ENCODE data around the gene OR5L1.

The OR5L1 gene

DNA sequence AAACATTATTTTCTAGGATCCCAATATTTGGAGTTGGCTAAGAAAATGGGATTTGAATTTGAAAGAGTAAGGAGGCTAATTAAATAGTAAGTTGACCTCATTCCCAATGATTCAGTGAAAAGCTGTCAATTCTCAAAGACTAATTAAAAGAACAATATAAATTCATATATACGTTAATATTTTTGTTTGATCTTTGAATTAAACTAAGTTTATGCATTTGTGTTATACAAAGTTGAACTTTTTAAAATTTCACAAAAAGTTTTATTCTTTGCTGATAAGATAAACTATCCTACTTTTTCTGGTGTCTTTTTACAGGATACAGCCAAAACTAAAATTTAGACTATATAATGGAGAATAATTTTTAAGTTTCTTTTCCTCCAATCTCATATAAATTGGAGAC lies at the start of gene OR5L1:
Gene OR5L1 (plus strand): TSS at position 301 of the 400 bp plus-strand sequence. CDS start 100 bp downstream, outside the sequence.
- DNase-seq (ENCODE audit: insufficient read length, low spot score) (no peak), FAIRE-seq (no peak)
- no peak for TF ChIP-seq POLR2A (IDR thresholded peaks at IDR 0.05; ENCODE audit: low read depth, low read length)

DNA sequence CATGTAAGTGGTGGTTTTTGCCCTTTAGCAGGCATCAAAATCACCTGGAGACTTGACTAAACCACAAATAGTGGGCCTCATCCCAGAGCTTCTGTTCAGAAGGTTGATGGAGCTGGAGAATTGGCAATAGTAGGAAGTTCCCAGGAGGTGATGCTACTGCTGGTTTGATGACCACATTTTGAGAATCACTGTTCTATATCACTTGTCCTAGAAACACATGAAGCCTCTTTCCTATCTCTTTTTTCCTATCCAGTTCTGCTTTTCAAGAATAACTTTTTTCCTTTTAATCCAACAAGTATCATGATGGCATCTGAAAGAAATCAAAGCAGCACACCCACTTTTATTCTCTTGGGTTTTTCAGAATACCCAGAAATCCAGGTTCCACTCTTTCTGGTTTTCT lies 38.0 kb upstream of the OR5L1 start, which contains the start of gene OR5D13:
Gene OR5D13 (plus strand): TSS at position 301 of the 400 bp plus-strand sequence. CDS start 0 bp downstream, at position 301.
- no peak for TF ChIP-seq POLR2A (IDR thresholded peaks at IDR 0.05; ENCODE audit: low read depth, low read length)
- FAIRE-seq, result no peak

DNA sequence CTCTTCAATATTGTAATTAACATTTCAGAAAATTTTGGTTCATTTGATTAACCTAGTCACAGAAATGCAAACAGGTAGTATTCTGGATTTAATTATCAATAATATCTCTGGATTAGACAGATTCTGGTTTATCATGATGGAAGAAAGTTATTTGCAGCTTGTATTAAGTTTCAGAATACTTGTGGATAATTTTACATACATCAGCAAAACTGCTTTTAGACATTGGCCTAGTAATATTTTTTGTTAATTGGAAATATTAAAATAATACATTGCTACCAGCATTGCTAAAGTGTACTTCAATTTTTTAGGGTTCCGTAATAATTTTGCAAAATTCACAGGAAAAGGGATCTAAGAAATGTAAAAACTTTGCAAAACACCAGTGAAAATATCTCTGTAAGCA lies 19.6 kb upstream of the OR5L1 start:
- DNase-seq (ENCODE audit: insufficient read length, low spot score), result no peak
- TF ChIP-seq POLR2A (IDR thresholded peaks at IDR 0.05; ENCODE audit: low read depth, low read length), result no peak
- FAIRE-seq, result no peak

More for the DNA sequence above, 38.0 kb upstream of the OR5L1 start, which contains the start of gene OR5D13:
- DNase-seq (ENCODE audit: insufficient read length, low spot score), result no peak

DNA sequence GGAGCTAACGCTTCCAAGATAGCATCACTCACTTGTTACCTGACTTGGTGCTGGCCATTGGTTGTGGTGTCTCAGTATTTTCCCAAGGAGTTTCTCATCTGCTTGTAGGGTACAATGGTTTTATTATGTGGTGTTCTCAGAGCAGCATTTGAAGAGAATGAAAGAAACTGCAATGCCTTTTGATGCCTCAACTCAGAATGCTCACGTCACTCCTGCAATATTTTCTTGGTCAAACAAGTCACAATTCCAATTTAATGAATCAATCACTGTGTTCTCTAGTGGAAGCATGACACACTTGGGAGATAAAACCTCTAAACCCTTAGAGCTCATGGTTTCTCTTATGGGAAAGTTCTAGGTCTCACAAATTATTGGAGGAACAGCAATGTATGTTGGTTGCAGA lies 17.8 kb upstream of the OR5L1 start:
- no peak for TF ChIP-seq POLR2A (IDR thresholded peaks at IDR 0.05; ENCODE audit: low read depth, low read length)
- DNase-seq (ENCODE audit: insufficient read length, low spot score) (no peak), FAIRE-seq (no peak)

DNA sequence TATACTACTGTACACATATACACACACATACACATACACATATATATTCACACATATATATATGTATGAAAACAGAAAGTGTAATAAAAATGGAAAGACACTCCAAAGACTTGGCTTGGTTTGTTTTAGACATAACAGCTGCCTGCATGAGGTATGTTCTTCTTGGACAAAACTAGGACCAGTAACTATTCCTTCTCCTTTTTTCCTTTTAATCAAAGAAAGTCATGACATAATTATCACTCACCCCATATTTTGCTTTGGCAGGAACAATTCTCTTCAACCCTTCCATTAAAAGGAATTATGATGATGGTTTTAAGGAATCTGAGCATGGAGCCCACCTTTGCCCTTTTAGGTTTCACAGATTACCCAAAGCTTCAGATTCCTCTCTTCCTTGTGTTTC lies 15.9 kb upstream of the OR5L1 start, which contains the start of gene OR5D14:
Gene OR5D14 (plus strand): TSS at position 301 of the 400 bp plus-strand sequence. CDS start 0 bp downstream, at position 301.
- TF ChIP-seq POLR2A (IDR thresholded peaks at IDR 0.05; ENCODE audit: low read depth, low read length), result no peak
- FAIRE-seq (no peak), DNase-seq (ENCODE audit: insufficient read length, low spot score) (no peak)

DNA sequence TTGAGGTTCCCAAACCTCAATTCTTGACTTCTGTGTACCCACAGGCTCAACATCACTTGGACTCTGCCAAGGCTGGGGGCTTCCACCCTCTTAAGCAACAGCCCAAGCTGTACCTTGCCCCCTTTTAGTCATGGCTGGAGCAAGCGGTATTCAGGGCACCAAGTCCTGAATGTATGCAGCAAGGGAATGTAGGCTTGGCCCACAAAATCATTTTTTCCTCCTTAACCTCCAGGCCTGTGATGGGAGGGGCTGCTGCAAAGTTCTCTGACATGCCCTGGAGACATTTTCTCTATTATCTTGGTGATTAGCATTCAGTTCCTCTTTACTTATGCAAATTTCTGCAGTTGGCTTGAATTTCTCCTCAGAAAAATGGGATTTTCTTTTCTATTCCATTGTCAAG lies 4.9 kb upstream of the OR5L1 start:
- DNase-seq (ENCODE audit: insufficient read length, low spot score), result no peak
- FAIRE-seq, result no peak
- no peak for TF ChIP-seq POLR2A (IDR thresholded peaks at IDR 0.05; ENCODE audit: low read depth, low read length)

DNA sequence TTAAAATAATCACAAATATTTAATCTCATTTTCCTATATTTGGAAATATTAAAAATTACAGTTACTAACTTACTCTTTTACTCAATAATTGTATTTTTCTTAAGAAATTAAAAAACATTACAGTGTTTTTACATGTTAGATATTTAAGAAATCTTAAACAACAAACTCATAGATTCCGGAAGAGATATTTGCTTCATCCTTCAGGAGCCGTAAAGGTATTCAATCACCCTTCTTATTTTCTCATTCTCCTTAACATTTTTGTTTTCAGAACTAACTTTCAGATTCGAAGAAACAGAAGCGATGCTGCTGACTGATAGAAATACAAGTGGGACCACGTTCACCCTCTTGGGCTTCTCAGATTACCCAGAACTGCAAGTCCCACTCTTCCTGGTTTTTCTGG lies 8.2 kb downstream of the OR5L1 start, which contains the start of gene OR5D18:
Gene OR5D18 (plus strand): TSS at position 301 of the 400 bp plus-strand sequence. CDS start 0 bp downstream, at position 301.
- TF ChIP-seq POLR2A (IDR thresholded peaks at IDR 0.05; ENCODE audit: low read depth, low read length), result no peak
- DNase-seq (ENCODE audit: insufficient read length, low spot score) (no peak), FAIRE-seq (no peak)

DNA sequence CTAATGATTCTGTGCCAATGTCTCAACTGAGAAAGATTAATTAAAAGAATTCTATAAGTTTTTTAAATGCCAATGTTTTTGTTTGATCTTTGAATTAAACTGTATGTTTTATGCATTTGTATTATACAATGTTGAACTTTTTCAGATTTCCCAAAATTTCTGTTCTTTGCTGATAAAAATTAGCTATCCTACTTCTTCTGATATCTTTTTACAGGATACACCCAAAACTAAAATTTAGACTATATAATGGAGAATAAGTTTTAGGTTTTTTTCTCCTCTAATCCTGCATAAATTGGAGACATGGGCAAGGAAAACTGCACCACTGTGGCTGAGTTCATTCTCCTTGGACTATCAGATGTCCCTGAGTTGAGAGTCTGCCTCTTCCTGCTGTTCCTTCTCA lies 15.8 kb downstream of the OR5L1 start, which contains the start of gene OR5L2:
Gene OR5L2 (plus strand): TSS at position 301 of the 400 bp plus-strand sequence. CDS start 0 bp downstream, at position 301.
- TF ChIP-seq POLR2A (IDR thresholded peaks at IDR 0.05; ENCODE audit: low read depth, low read length), result no peak
- no peak for FAIRE-seq
- no peak for DNase-seq (ENCODE audit: insufficient read length, low spot score)

DNA sequence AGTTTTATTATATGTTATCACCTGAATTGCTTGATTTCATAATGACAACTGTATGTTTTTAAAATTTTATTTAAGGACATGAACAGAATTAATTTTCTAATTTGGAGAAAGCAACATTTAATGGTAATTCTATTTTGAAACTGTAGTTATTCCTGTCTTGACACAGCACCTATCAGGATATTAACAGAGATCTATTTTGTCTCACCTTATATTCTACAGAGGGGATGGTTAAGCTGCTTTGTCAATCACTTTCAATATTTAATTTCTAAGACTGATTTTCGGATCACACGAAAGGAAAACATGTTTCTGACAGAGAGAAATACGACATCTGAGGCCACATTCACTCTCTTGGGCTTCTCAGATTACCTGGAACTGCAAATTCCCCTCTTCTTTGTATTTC lies 27.3 kb downstream of the OR5L1 start, which contains the start of gene OR5D16:
Gene OR5D16 (plus strand): TSS at position 301 of the 400 bp plus-strand sequence. CDS start 0 bp downstream, at position 301.
- no peak for DNase-seq (ENCODE audit: insufficient read length, low spot score)
- FAIRE-seq, result no peak
- TF ChIP-seq POLR2A (IDR thresholded peaks at IDR 0.05; ENCODE audit: low read depth, low read length), result no peak

DNA sequence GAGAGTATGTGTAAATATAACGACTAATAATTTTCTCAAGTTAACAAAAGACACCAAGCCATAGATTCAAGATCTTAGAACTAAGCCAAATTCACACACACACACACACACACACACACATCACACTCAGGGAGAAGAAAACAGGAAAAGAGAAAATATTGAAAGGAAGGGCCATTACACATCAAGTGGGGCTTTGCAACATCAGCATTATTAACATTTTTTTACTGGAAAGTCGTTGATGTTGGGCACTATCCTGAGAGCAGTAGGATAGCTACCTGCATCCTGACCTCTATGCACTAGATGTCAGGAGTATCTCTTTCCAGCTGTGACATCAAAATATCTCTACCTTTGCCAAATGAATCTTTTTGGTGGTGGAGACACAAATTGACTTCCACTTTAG lies 36.3 kb downstream of the OR5L1 start:
- DNase-seq (ENCODE audit: insufficient read length, low spot score) (no peak), FAIRE-seq (no peak)
- TF ChIP-seq POLR2A (IDR thresholded peaks at IDR 0.05; ENCODE audit: low read depth, low read length), result no peak

DNA sequence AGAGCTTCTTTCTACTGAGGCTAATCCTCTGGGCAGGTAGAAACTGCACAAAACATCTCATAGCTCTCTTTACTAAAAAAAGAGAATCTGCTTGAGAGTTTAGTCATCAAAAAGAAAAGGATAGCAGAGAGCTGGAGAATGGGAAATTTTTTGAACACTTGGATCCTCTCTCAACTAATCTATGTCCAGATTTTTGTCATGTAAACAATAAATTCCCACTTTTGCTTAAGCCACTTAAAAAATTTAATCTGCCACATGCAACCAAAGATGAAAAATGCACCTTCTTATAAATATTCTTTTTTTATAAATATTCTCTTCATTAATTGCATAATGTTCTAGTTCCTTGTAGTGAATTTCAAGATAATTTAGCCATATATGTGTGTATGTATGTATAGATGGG lies 37.9 kb downstream of the OR5L1 start:
- DNase-seq (ENCODE audit: insufficient read length, low spot score) (no peak), FAIRE-seq (no peak)
- TF ChIP-seq POLR2A (IDR thresholded peaks at IDR 0.05; ENCODE audit: low read depth, low read length), result no peak

DNA sequence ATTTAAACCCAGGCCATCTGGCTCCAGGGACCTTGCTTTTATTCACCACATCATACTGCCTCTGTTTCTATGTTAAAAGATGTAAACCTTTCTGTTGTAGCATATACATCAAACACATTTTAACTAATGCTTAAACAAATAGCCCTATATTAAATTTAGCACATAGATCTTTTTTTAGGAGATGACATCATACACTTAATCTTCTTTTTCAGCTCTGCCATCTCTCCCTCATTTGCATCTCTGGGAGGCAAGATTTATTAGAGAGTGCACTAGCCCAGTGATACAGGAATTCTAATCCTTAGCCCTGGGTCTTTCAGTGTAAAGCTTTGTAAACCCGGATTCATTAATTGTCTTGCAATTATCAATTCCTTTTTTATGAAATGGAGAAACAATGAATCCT lies 41.0 kb downstream of the OR5L1 start:
- TF ChIP-seq POLR2A (IDR thresholded peaks at IDR 0.05; ENCODE audit: low read depth, low read length), result no peak
- DNase-seq (ENCODE audit: insufficient read length, low spot score), result no peak
- FAIRE-seq, result no peak

DNA sequence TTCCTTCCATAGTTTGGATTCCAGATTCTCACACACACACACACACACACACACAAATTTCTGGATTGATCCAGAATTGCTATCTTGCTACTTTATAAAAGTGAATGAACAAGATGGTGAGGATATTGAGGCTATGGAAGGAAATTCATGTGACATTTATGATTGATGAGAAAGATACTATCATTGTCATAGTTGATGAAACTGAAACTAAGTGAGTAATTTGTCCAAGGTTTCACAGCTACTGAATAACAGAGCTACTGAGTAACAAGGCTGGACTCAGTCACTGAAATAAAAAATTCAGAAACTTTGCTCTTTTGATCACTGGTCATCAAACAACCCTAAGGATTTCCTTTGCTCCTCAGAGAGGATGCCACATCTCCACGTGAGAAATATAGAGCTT lies 43.5 kb downstream of the OR5L1 start:
- FAIRE-seq (no peak), DNase-seq (ENCODE audit: insufficient read length, low spot score) (no peak)
- TF ChIP-seq POLR2A (IDR thresholded peaks at IDR 0.05; ENCODE audit: low read depth, low read length), result no peak

Measured in H54 (cell line).